Stimulated activated CD4-positive, alpha-beta T cell treated with anti-CD3 and anti-CD28 coated beads, TNF-alpha, amount 100 ng/mL, for 48 hours (primary cell): ENCODE measurements around the gene SLC25A31.

Experiments
- DNase-seq, 3 donors: peaks; one replicate each; pipeline ENCODE4 v3.0.0-alpha.2; 2020; ENCODE audit warnings: low read depth in 3 of 3

The SLC25A31 gene

GRCh38 chr4:127777487-127777886 lies 47.3 kb downstream of the SLC25A31 start:
- no peak for DNase-seq

GRCh38 chr4:127778102-127778501 lies 47.9 kb downstream of the SLC25A31 start:
- DNase-seq = no peak

GRCh38 chr4:127780598-127780997 lies 50.4 kb downstream of the SLC25A31 start:
- DNase-seq = no peak

- no peak for DNase-seq
These were observed 51.3 kb downstream of the SLC25A31 start for GRCh38 chr4:127781300-127782024.

GRCh38 chr4:127782025-127782274 lies 51.8 kb downstream of the SLC25A31 start:
- DNase-seq = peak in 1 of 3 donors; percentile 57

- DNase-seq = peak in 2 of 3 donors; percentile 14 to 42
These were observed 52.2 kb downstream of the SLC25A31 start, which contains the start of gene HSPA4L for GRCh38 chr4:127782275-127783025. Gene HSPA4L, plus strand, starts transcription at chr4:127782322. Its CDS starts 229 bp downstream, at chr4:127782551.

- peak in 2 of 3 donors; percentile 16 to 19 for DNase-seq
These were observed 53.0 kb downstream of the SLC25A31 start for GRCh38 chr4:127783026-127783769.

- DNase-seq = no peak
These were observed 54.0 kb downstream of the SLC25A31 start for GRCh38 chr4:127783955-127784770.

GRCh38 chr4:127788517-127788916 lies 58.3 kb downstream of the SLC25A31 start:
- DNase-seq = no peak

- DNase-seq = no peak
These were observed 61.2 kb downstream of the SLC25A31 start for GRCh38 chr4:127791391-127791790.

- DNase-seq = no peak
These were observed 63.3 kb downstream of the SLC25A31 start for GRCh38 chr4:127793528-127793927.

GRCh38 chr4:127799711-127800110 lies 69.5 kb downstream of the SLC25A31 start:
- no peak for DNase-seq

GRCh38 chr4:127809173-127809800 lies 79.1 kb downstream of the SLC25A31 start:
- no peak for DNase-seq

GRCh38 chr4:127810551-127810950 lies 80.4 kb downstream of the SLC25A31 start:
- no peak for DNase-seq

- DNase-seq = no peak
These were observed 92.2 kb downstream of the SLC25A31 start for GRCh38 chr4:127822430-127822829.
